GM06990 (cell line): ENCODE measurements around the gene UBN1.

ENCODE experiments used
- DNase-seq: peaks from one replicate; pipeline ENCODE4 v3.0.0-alpha.2; 2011; ENCODE audit not compliant: insufficient read length; ENCODE audit errors: extremely low read depth
- H3K27me3 ChIP-seq: replicated peaks from 2 replicates; pipeline ENCODE4 v1.6.0; 2011; ENCODE audit warnings: low read length; ENCODE audit not compliant: control insufficient read depth, insufficient read depth
- H3K36me3 ChIP-seq: 2 replicates; pipeline ENCODE4 v1.5.1; 2011; ENCODE audit warnings: low read length; ENCODE audit not compliant: control insufficient read depth, insufficient read depth
- H3K4me3 ChIP-seq: replicated peaks from 2 replicates; pipeline ENCODE4 v1.5.1; 2011; ENCODE audit warnings: low read depth, mild to moderate bottlenecking, control low read depth, low read length
- CTCF ChIP-seq: IDR thresholded peaks from 2 replicates; pipeline ENCODE4 v1.5.1; 2011; ENCODE audit warnings: low read length, control low read depth, mild to moderate bottlenecking, inconsistent platforms; ENCODE audit not compliant: insufficient read depth, poor library complexity, severe bottlenecking

The UBN1 gene

DNA sequence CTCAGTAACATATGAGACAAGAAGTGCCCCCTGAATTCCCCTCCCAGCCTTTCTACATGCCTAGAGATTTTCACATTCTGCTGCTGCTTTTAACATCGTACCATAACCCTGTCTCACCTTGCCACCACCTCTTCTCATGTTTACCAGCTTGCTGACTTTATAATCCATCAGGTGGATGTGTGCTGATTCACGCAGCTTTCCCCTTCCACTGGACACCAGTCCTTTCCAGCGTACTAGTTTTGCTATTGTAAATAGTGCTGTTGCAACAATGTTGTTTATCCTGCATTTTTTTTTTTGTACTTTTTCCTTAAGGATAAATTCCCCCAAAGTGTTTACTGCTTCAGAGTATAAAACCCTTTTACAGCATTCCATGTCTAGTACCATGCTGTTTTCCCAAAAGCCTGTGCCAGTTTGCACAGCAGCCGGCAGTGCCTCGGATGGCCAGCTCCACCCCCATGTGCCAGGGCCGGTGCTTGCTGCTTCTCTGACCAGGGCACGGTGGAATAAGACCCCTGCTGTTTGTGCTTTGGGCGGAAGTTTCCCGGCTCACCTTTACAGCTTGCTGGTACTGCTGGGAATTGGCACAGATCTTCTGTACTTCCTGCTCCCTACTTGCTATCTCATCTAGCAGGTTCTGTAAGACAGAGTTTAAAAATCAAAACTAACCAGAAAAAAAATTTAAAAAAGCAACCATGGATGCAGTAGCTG is 41.3 kb downstream of the UBN1 start:
- Histone ChIP-seq H3K4me3 (no peak overlapping the region), H3K27me3 (no peaks in the 10 kb centered on the region), H3K36me3 (peaks cover 19% of the 10 kb centered on the region)
- no peak for DNase-seq
- TF ChIP-seq CTCF: no peak

DNA sequence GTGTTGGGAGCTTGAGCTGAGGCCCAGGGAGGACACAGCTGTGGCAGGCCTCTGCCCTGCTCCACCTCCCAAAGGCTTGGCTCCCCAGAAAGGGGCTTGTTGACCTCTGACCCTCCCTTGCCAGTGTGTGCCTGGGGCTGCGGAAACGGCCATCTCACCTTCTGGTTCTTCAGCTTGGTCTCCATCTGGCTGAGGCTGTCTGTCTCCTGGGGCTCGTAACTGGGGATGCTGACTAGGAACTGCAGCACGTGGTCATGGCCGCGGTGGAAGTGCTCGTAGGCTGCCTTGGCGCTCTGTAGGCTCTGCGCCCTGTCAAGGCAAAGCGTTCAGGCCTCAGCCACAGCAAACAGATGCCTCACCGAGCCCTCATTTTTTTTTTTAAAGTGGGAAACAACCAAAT is 42.7 kb downstream of the UBN1 start:
- Histone ChIP-seq H3K4me3 (no peak overlapping the region), H3K36me3 (peaks cover 7% of the 10 kb centered on the region), H3K27me3 (no peaks in the 10 kb centered on the region)
- DNase-seq: no peak
- no peak for TF ChIP-seq CTCF

DNA sequence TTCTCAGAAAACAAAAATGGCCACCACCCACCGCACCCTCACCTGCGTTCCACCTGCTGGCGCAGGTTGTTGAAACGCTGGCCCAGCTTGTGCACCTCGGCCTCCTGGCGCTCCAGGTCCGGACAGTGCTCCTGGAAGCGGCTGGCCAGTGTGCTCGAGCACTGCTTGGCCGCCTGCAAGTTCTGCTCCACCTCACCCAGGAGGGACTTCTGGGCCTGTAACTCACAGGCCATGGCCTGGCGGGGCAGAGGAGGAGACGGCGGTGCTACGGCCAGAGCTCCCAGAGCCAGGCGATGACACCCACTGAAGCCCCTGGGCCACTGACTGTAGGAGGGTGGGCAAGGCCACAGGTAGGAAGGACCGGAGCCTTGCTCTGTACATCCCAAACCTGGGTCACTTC is 43.4 kb downstream of the UBN1 start:
- no peak for TF ChIP-seq CTCF
- no peak for DNase-seq
- no peak overlapping the region for H3K4me3 ChIP-seq
- H3K27me3 ChIP-seq: no peaks in the 10 kb centered on the region
- peaks cover 4% of the 10 kb centered on the region for H3K36me3 ChIP-seq

GRCh38 chr16:4891097-4891885 is 44.0 kb downstream of the UBN1 start:
- H3K36me3 ChIP-seq: peaks cover 4% of the 10 kb centered on the region
- no peaks in the 10 kb centered on the region for H3K27me3 ChIP-seq
- no peak for TF ChIP-seq CTCF
- no peak for DNase-seq
- no peak overlapping the region for H3K4me3 ChIP-seq

DNA sequence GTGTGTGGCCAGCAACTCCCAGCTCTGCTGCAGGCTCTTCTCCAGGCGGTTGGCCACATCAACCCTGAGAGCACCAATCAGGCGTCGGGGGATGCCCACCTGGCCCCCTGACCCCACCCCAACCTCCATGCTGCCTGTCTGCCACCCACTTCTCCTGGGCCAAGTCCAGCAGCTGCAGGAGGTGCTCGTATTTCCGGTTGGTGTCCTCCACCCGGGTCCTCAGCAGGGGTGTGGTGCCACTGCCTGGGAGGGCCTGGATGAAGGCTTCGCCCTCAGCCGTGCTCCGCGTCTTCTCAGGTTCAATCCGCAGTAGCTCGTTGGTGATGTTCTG is 44.6 kb downstream of the UBN1 start:
- no peaks in the 10 kb centered on the region for H3K27me3 ChIP-seq
- no peak for DNase-seq
- TF ChIP-seq CTCF: no peak
- H3K36me3 ChIP-seq: peaks cover 4% of the 10 kb centered on the region
- no peak overlapping the region for H3K4me3 ChIP-seq
